Astrocyte (in vitro differentiated cells and primary cell): ENCODE results near the gene PKD1L1.

Experiments
- EZH2 ChIP-seq: IDR thresholded peaks from 2 replicates; pipeline ENCODE4 v1.6.1; 2012; ENCODE audit warnings: mild to moderate bottlenecking, low read length, inconsistent platforms; ENCODE audit not compliant: insufficient read depth
- TF ChIP-seq, protein P1 (sequence below): IDR thresholded peaks from 2 replicates; pipeline ENCODE4 v1.5.1; 2011; ENCODE audit warnings: low read depth, mild to moderate bottlenecking, inconsistent platforms, low read length, moderate library complexity; ENCODE audit not compliant: insufficient read depth

DNA sequence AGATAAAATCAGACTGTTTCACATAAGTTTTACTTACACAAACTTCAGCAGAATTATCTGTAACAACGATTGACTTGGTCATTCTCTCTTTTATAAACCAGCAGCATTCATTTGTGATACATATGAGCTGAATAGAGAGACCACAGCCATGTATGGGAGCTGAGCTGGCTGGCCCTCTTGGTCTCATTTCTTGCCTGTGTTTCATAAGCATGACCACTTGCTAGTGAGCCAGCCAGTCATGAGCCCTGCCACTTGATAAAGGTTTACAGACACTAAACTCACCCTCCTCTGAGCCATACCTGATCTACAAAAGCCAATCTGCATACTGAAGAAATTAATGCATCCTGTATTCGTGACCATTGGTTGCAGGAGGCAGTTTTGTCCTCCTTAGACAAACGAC lies 82.1 kb downstream of the PKD1L1 start:
- TF ChIP-seq, protein P1, sequence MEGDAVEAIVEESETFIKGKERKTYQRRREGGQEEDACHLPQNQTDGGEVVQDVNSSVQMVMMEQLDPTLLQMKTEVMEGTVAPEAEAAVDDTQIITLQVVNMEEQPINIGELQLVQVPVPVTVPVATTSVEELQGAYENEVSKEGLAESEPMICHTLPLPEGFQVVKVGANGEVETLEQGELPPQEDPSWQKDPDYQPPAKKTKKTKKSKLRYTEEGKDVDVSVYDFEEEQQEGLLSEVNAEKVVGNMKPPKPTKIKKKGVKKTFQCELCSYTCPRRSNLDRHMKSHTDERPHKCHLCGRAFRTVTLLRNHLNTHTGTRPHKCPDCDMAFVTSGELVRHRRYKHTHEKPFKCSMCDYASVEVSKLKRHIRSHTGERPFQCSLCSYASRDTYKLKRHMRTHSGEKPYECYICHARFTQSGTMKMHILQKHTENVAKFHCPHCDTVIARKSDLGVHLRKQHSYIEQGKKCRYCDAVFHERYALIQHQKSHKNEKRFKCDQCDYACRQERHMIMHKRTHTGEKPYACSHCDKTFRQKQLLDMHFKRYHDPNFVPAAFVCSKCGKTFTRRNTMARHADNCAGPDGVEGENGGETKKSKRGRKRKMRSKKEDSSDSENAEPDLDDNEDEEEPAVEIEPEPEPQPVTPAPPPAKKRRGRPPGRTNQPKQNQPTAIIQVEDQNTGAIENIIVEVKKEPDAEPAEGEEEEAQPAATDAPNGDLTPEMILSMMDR = no peak
- no peak for TF ChIP-seq EZH2
